Erythroblast (primary cell): ENCODE measurements around the gene TMEM50B.
"Not testable (repeated sequence)": the region's sequence is repeated elsewhere in the genome, so short reads cannot be mapped to it uniquely, and the experiment has no call there.

Experiments
- DNase-seq, 2 experiments: peaks; one replicate each; lab custom pipeline; 2025; lab: John Stamatoyannopoulos, UW
- GATA1 ChIP-seq: IDR thresholded peaks from 2 replicates; pipeline ENCODE4 v1.6.1; 2011; ENCODE audit warnings: low read depth, mild to moderate bottlenecking, control low read depth, low read length, moderate library complexity
- POLR2A ChIP-seq: IDR thresholded peaks from 2 replicates; pipeline ENCODE4 v1.6.1; 2011; ENCODE audit warnings: mild to moderate bottlenecking, low read length

TMEM50B gene

DNA sequence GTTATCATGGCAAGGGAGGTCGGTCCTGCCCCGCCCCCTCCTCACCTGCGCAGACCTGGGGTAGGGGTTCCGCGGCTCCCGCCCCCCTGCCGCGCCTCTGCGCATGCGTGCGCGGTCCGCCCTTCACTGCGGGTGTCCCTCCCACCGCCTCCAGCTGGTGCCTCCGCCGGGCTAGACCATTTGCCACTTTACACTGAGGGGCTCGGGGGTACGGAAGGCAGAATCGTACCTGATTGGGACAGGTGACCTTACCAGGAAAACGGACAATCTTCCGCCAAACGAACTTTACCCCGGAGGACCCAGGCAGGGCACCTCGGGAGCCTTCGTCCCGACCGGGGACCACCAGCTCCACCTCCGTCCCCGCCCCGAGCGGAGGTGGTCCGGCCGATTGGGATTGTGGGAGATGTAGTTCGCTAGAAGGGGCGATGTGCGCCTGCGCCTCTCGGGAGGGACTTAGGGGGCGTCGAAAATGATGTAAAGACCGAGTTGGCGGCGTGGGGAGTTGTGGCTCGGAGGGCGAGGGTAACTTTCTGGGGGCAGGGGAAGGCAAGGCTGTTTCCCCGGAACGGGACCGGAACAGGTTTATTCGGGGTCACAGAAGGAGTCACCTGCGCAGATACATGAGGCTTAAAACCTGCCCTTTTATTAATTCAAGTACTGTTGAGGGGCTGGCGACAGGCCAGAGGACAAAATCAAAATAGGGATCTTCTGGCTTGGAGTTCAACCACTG lies 11.8 kb upstream of the TMEM50B start, which contains the start of gene DNAJC28:
TSS of gene DNAJC28 (minus strand) at position 344 of the 730 bp plus-strand sequence. CDS start 2,323 bp downstream, outside the sequence.
- TF ChIP-seq GATA1 (no peak), POLR2A (peak; percentile 63)
- peak; percentile 96 to 98 for DNase-seq

GRCh38 chr21:33490991-33491372 lies 11.2 kb upstream of the TMEM50B start:
- TF ChIP-seq GATA1: no peak
- TF ChIP-seq POLR2A: no peak
- no peak for DNase-seq

GRCh38 chr21:33488936-33489335 lies 9.2 kb upstream of the TMEM50B start:
- no peak for TF ChIP-seq GATA1
- no peak for TF ChIP-seq POLR2A
- no peak for DNase-seq

DNA sequence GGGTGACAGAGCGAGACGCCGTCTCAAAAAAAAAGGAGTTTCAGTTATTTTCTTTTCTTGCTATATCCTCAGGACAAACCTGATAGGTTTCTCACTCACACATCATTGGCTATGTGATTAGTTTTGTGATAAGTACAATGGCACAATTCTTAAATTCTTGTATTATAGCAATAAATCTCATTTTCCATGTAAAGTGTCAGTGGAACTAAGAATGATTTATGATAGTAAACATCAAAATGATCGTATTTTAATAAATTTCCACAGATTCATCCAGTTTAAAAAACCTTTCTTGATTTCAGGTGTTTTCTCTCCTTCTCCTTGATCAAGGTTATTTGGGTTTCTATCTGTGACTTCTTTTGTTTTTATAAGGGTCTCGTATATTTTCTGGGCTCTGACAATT lies 8.2 kb upstream of the TMEM50B start:
- DNase-seq: no peak
- TF ChIP-seq GATA1: no peak

DNA sequence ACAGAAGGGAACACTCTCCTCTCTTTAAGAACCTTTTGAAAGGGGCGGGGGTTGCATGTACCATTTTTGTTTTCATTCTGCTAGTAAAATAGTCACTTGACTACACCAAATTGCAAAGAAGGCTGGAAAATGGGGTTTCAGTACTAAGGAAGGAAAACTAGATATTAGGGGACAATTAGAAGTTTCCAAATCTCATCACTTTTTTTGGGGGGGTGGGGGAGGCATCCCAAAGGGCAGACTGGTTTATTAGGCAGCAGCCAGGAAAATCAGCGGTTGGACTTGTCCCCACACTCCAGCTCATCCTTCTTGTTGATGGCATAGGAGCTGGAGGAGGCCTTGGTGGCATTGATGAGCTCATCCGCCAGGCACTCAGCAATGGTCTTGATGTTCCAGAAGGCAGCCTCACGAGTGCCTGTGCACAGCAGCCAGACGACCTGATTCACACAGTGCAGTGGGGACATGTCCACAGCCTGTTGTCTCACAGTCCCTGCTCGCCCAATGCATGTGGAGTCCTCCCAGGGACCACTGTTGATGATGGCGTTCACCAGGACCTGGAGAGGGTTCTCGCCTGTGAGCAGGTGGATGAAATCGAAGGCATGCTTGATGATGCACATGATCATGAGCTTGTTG lies 1.7 kb upstream of the TMEM50B start:
- TF ChIP-seq GATA1: no peak
- no peak for TF ChIP-seq POLR2A
- DNase-seq: peak in 1 of 2 experiments; percentile 11

DNA sequence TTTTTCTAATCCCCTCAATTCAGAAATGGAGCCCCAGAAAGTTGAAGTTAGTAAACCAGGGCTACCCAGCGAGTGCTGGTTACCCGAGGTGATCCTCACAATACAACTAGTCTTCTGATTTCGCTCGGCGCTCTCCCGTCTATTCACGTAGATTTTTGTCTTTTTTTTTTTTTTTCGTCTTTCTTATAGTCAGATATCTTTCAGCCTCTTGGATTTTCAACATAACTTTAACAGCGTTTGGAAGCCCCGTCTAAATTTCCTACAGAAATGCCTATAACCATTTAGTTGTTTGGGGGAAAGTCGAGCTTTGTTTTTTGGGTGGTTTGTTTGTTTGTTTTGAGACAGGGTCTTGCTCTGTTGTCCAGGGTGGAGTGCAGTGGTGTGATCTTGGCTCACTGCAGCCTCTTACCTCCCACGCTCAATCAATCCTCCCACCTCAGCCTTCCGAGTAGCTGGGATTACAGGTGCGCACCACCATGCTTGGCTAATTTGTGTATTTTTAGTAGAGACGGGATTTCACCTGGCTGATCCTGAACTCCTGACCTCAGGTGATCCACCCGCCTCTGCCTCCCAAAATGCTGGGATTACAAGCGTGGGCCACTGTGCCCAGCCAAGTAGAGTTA lies 818 bp upstream of the TMEM50B start:
- no peak for DNase-seq
- TF ChIP-seq POLR2A (no peak), GATA1 (no peak)

DNA sequence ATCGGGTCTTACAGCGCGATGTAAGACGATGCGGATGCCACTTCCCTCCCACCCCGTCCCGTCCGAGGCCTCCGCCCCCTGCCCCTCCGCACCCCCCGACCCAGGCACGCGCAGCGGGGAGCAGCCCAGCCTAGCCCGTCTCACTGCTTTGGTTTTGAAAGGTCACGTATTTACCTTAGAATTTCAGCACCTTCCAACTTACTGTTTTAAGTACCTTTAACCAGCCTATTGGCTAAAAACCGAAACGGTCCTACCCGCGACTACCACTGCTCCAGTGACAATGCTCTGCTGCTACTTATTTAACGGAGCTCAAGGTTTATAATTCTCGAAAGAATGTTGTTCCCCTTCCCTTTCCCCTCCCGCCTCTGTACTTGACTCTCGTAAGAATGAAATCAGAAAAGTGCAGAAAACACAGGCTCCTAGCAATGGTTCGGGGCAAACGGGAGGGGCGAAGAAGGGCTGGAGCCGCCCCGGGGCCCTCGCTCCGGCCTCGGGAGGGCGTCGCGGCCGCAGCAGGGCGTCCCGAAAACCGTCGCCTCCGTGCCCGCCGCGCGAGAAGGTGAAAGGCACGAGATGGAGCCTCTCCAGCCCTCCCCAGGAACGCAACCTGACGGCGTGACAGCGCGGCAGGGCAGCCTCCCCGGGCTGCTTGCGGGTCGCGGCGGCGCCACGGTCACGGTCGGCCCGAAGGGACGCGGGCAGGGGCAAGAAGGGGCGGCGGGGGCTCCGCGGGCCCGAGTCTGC lies 667 bp downstream of the TMEM50B start:
- DNase-seq: peak; percentile 76 to 82
- TF ChIP-seq POLR2A: no peak
- TF ChIP-seq GATA1: no peak

DNA sequence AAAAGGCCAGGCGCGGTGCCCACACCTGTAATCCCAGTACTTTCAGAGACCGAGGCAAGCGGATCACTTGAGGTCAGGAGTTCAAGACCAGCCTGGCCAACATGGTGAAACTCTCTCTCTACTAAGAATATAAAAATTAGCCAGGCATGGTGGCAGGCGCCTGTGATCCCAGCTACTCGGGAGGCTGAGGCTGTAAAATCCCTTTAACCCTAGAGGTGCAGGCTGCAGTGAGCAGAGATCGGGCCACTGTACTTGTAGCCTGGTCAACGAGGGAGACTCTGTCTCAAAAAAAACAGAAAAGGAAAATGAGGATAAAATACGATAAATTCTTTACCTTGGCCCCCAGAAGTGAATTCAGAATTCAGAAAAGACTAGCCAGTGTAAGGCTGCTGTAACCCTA lies 1.6 kb downstream of the TMEM50B start:
- TF ChIP-seq GATA1 (no peak), POLR2A (no peak)

GRCh38 chr21:33477066-33477465 lies 2.7 kb downstream of the TMEM50B start:
- DNase-seq: no peak
- TF ChIP-seq GATA1 (no peak), POLR2A (no peak)

More for the DNA sequence above, 1.6 kb downstream of the TMEM50B start:
- DNase-seq: no peak

DNA sequence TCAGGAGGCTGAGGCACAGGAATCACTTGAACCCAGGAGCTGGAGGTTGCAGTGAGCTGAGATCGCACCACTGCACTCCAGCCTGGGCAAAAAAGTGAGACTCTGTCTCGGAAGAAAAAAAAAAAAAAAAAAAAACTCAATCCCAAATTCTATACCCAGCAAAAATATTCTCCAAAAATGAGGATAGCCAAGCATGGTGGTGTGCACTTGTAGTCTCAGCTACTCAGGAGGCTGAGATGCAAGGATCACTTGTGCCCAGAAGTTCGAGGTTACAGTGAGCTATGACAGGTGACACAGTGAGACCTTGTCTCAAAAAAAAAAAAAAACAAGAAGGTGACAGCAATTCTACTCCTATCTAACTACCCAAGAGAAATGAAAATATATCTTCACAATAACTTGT lies 6.4 kb downstream of the TMEM50B start:
- TF ChIP-seq POLR2A: no peak
- TF ChIP-seq GATA1: no peak
- DNase-seq: no peak

DNA sequence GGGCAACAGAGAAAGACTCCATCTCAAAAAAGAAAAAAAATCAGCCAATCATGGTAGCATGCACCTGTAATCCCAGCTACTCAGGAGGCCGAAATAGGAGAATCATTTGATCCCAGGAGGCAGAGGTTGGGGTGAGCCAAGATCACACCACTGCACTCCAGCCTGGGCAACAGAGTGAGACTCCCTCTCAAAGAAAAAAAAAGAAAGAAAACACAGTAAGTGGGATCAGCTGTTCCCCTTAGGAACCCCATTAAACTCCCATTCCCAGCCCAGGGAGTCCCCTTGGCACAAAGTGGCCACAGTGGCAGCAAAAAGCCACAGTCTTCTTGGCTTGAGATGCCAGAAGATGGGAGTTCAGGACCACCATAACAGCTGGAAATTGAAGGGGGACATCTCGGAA lies 9.1 kb downstream of the TMEM50B start:
- TF ChIP-seq POLR2A (no peak), GATA1 (no peak)
- no peak for DNase-seq

- DNase-seq: not testable (repeated sequence)
Observed at GRCh38 chr21:33469183-33469582, 10.6 kb downstream of the TMEM50B start.

- DNase-seq: no peak
- TF ChIP-seq GATA1: no peak
Observed at GRCh38 chr21:33461538-33462250, 18.1 kb downstream of the TMEM50B start.

DNA sequence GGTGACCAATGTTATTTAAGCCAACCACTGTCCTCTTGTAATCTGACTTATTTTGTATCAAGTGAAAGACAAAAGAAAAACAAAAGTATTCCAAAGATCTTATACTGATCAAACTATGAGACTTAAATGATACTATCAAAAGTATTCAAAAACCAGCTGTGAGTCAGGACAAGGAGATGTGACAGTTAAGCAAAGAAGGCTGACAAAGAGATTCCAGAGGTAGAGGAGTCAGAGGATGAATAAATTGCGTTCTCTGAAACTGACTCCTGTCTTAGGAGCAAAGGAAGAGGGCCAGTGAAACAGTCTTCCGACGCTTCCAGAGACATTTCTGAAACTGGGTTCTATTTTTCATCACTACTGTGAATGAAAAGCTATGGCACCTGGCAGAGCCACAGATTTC lies 20.9 kb downstream of the TMEM50B start:
- no peak for DNase-seq
- TF ChIP-seq GATA1: no peak
- no peak for TF ChIP-seq POLR2A
